H1 (cell line): ENCODE data around the gene MCHR1. TPM values are rescaled to one million over a fixed set of nuclear protein-coding genes. Genes with fewer than 3 reads are reported as not detected.

Experiments used
- CTCF ChIA-PET: fragments of 300-600 bp; sonication (Branson Sonifier 250); formaldehyde crosslinking; loops from one replicate; lab custom pipeline; 2021; ENCODE audit not compliant: partially characterized antibody; lab: Charles Lee
- POLR2A ChIA-PET: fragments of 300-600 bp; sonication (Branson Sonifier 250); formaldehyde crosslinking; loops from one replicate; lab custom pipeline; 2021; ENCODE audit warnings: inconsistent platforms; ENCODE audit not compliant: partially characterized antibody; lab: Charles Lee
- DNase-seq, 2 experiments: peaks; one replicate each; pipeline versions ENCODE4 v3.0.0 to v3.0.0-alpha.2; 2010 to 2022; ENCODE audit warnings: low spot score in 2 of 2, low read depth in 1 of 2, mixed read lengths in 1 of 2
- FAIRE-seq: peaks from 2 replicates; lab custom pipeline; 2011; peaks lifted over from hg19 to GRCh38; lab: Jason Lieb, UNC
- H2AFZ ChIP-seq: 2 replicates; pipeline ENCODE4 v1.8.1; 2012; ENCODE audit warnings: low read length, inconsistent platforms
- H2AK5ac ChIP-seq: 2 replicates; pipeline ENCODE4 v1.6.1; 2013; ENCODE audit warnings: low read depth, low read length
- H2BK120ac ChIP-seq: replicated peaks from 2 replicates; pipeline ENCODE3; 2013; ENCODE audit warnings: low read depth, low read length, inconsistent platforms
- H2BK12ac ChIP-seq: 2 replicates; pipeline ENCODE4 v1.6.1; 2013; ENCODE audit warnings: low read depth, low read length
- H2BK15ac ChIP-seq: 2 replicates; pipeline ENCODE4 v1.6.1; 2013; ENCODE audit warnings: low read length
- H2BK20ac ChIP-seq: 2 replicates; pipeline ENCODE4 v1.6.1; 2013; ENCODE audit warnings: low read length
- H2BK5ac ChIP-seq: 2 replicates; pipeline ENCODE4 v1.6.1; 2013; ENCODE audit warnings: low read depth, low read length
- H3K14ac ChIP-seq: 2 replicates; pipeline ENCODE4 v1.6.1; 2013; ENCODE audit warnings: inconsistent platforms; ENCODE audit not compliant: insufficient read length
- H3K18ac ChIP-seq: 2 replicates; pipeline ENCODE4 v1.6.1; 2013; ENCODE audit warnings: low read length; ENCODE audit errors: extremely low read depth
- H3K23ac ChIP-seq: 2 replicates; pipeline ENCODE4 v1.6.1; 2013; ENCODE audit warnings: inconsistent platforms; ENCODE audit not compliant: insufficient read length
- H3K23me2 ChIP-seq: 2 replicates; pipeline ENCODE4 v1.6.1; 2013; ENCODE audit warnings: low read depth, low read length
- H3K27ac ChIP-seq: 2 replicates; pipeline ENCODE4 v1.6.1; 2011; ENCODE audit warnings: low read depth, low read length, inconsistent platforms
- H3K27me3 ChIP-seq, 4 experiments: replicated peaks in 1 of 4; 1 replicate in 1 of 4; 2 replicates in 3 of 4; pipeline versions ENCODE4 v1.6.1 to v1.8.1; 2011 to 2013; ENCODE audit warnings: low read length in 3 of 4, mild to moderate bottlenecking in 3 of 4, inconsistent platforms in 2 of 4, mixed read lengths in 2 of 4, moderate library complexity in 1 of 4; ENCODE audit not compliant: control insufficient read depth in 3 of 4, insufficient read depth in 3 of 4; ENCODE audit errors: extremely low read depth in 1 of 4
- H3K36me3 ChIP-seq, 4 experiments: 2 replicates each; pipeline versions ENCODE4 v1.6.1 to v1.8.1; 2011 to 2013; ENCODE audit warnings: mild to moderate bottlenecking in 4 of 4, low read length in 3 of 4, moderate library complexity in 2 of 4, control low read depth in 1 of 4, inconsistent platforms in 1 of 4; ENCODE audit not compliant: insufficient read depth in 4 of 4, control insufficient read depth in 2 of 4
- H3K4ac ChIP-seq: replicated peaks from 2 replicates; pipeline ENCODE3; 2013; ENCODE audit warnings: low read length, low read depth, mixed read lengths, inconsistent platforms; ENCODE audit not compliant: insufficient read length
- H3K4me1 ChIP-seq, 4 experiments: replicated peaks in 1 of 4; 1 replicate in 1 of 4; 2 replicates in 3 of 4; pipeline versions ENCODE4 v1.6.1 to v1.8.1; 2011 to 2013; ENCODE audit warnings: low read length in 3 of 4, inconsistent platforms in 2 of 4, mixed read lengths in 1 of 4; ENCODE audit not compliant: insufficient read depth in 4 of 4, control insufficient read depth in 3 of 4
- H3K4me2 ChIP-seq, 2 experiments: 2 replicates each; pipeline versions ENCODE4 v1.6.1 to v1.8.1; 2011 to 2013; ENCODE audit warnings: low read depth in 2 of 2, low read length in 2 of 2, control low read depth in 1 of 2, inconsistent platforms in 1 of 2, mild to moderate bottlenecking in 1 of 2; ENCODE audit not compliant: insufficient read depth in 1 of 2
- H3K4me3 ChIP-seq, 4 experiments: fragments of 200-600, 300-600 bp in 1 of 4; sonication (generic), shearing (Covaris generic), sonication (Bioruptor Twin) in 1 of 4; 2 replicates each; pipeline versions ENCODE4 v1.5.1 to v1.8.1; 2011 to 2016; ENCODE audit warnings: low read length in 4 of 4, low read depth in 3 of 4, control low read depth in 2 of 4, inconsistent platforms in 2 of 4, mild to moderate bottlenecking in 2 of 4, mixed read lengths in 1 of 4, moderate library complexity in 1 of 4; ENCODE audit not compliant: insufficient read depth in 2 of 4; ENCODE audit errors: extremely low read depth in 1 of 4
- H3K56ac ChIP-seq: replicated peaks from 2 replicates; pipeline ENCODE3; 2013; ENCODE audit warnings: low read depth, mild to moderate bottlenecking, mixed read lengths, low read length, inconsistent platforms; ENCODE audit not compliant: insufficient read length
- H3K79me1 ChIP-seq: 2 replicates; pipeline ENCODE4 v1.6.1; 2013; ENCODE audit warnings: low read depth, low read length, control low read depth
- H3K79me2 ChIP-seq, 2 experiments: 2 replicates each; pipeline versions ENCODE4 v1.6.1 to v1.8.1; 2012 to 2013; ENCODE audit warnings: low read length in 2 of 2, mild to moderate bottlenecking in 2 of 2, inconsistent platforms in 1 of 2; ENCODE audit not compliant: insufficient read depth in 2 of 2, control insufficient read depth in 1 of 2
- H3K9ac ChIP-seq, 4 experiments: replicated peaks in 1 of 4; 1 replicate in 1 of 4; 2 replicates in 3 of 4; pipeline versions ENCODE4 v1.6.1 to v1.8.1; 2011 to 2013; ENCODE audit warnings: low read depth in 3 of 4, low read length in 3 of 4, control low read depth in 2 of 4, mild to moderate bottlenecking in 2 of 4, moderate library complexity in 2 of 4, inconsistent platforms in 1 of 4; ENCODE audit errors: extremely low read depth in 1 of 4
- H3K9me3 ChIP-seq, 2 experiments: 2 replicates each; pipeline versions ENCODE4 v1.6.1 to v1.8.1; 2012 to 2013; ENCODE audit warnings: mild to moderate bottlenecking in 2 of 2, moderate library complexity in 2 of 2, control low read depth in 1 of 2, inconsistent platforms in 1 of 2, low read depth in 1 of 2, low read length in 1 of 2, mixed read lengths in 1 of 2; ENCODE audit not compliant: insufficient read depth in 2 of 2
- H4K20me1 ChIP-seq, 2 experiments: replicated peaks in 1 of 2; 2 replicates each; pipeline versions ENCODE3 to v1.8.1; 2011 to 2013; ENCODE audit warnings: inconsistent platforms in 2 of 2, low read length in 2 of 2, mild to moderate bottlenecking in 1 of 2; ENCODE audit not compliant: insufficient read depth in 2 of 2, control insufficient read depth in 1 of 2
- H4K5ac ChIP-seq: 2 replicates; pipeline ENCODE4 v1.6.1; 2013; ENCODE audit warnings: low read length, low read depth, mixed read lengths, inconsistent platforms; ENCODE audit not compliant: insufficient read length
- H4K8ac ChIP-seq: 2 replicates; pipeline ENCODE4 v1.8.0; 2013; ENCODE audit warnings: mild to moderate bottlenecking, moderate library complexity, low read length, inconsistent platforms; ENCODE audit not compliant: insufficient read depth; ENCODE audit errors: extremely low read depth
- H4K91ac ChIP-seq: replicated peaks from 2 replicates; pipeline ENCODE3; 2013; ENCODE audit warnings: low read length, mixed read lengths, inconsistent platforms; ENCODE audit not compliant: insufficient read length
- BRCA1 ChIP-seq: IDR thresholded peaks from 2 replicates; pipeline ENCODE4 v1.6.1; 2012; ENCODE audit warnings: low read depth, low read length, improper control_type of control experiment
- CBX8 ChIP-seq: fragments of 300-800, 300-1000 bp; sonication (generic); IDR thresholded peaks from 2 replicates; pipeline ENCODE4 v1.7.1; 2016; ENCODE audit warnings: low read depth, low read length, borderline replicate concordance
- CHD1 ChIP-seq: IDR thresholded peaks from 2 replicates; pipeline ENCODE4 v1.6.1; 2012; ENCODE audit warnings: low read depth, low read length, improper control_type of control experiment
- EZH2 ChIP-seq: fragments of 200-600 bp; sonication (generic); IDR thresholded peaks from 2 replicates; pipeline ENCODE4 v1.7.1; 2012; ENCODE audit warnings: low read depth, mild to moderate bottlenecking, moderate library complexity, low read length, inconsistent platforms; ENCODE audit not compliant: severe bottlenecking
- JUND ChIP-seq: IDR thresholded peaks from 2 replicates; pipeline ENCODE4 v1.6.1; 2011; ENCODE audit warnings: mild to moderate bottlenecking, improper control_type of control experiment, low read length
- POU5F1 ChIP-seq: IDR thresholded peaks from 2 replicates; pipeline ENCODE4 v1.6.1; 2011; ENCODE audit warnings: low read depth, mild to moderate bottlenecking, low read length, moderate library complexity
- RAD21 ChIP-seq, 2 experiments: IDR thresholded peaks in 1 of 2; conservative IDR thresholded peaks in 1 of 2; 2 replicates each; pipeline ENCODE4 v1.6.1; 2011; ENCODE audit warnings: low read depth in 2 of 2, low read length in 2 of 2, improper control_type of control experiment in 1 of 2, inconsistent platforms in 1 of 2, mild to moderate bottlenecking in 1 of 2, moderate library complexity in 1 of 2
- RXRA ChIP-seq: IDR thresholded peaks from 2 replicates; pipeline ENCODE4 v1.6.1; 2011; ENCODE audit warnings: low read depth, mild to moderate bottlenecking, low read length, moderate library complexity; ENCODE audit not compliant: insufficient read depth
- ZNF274 ChIP-seq: IDR thresholded peaks from 2 replicates; pipeline ENCODE4 v1.7.0; 2012; ENCODE audit warnings: low read length, borderline replicate concordance; ENCODE audit errors: extremely low read depth
- WGBS, 2 experiments: shearing (Covaris generic) in 1 of 2; methylation state at CpG; one replicate each; pipeline versions ENCODE4 v1.1.6 to v1.1.7; 2013 to 2015; ENCODE audit warnings: low lambda C conversion rate in 2 of 2, mixed read lengths in 2 of 2, inconsistent platforms in 1 of 2, low coverage in 1 of 2, missing lambda C conversion rate in 1 of 2; ENCODE audit not compliant: insufficient replicate concordance in 2 of 2, insufficient coverage in 1 of 2, insufficient read length in 1 of 2; ENCODE audit errors: extremely low coverage in 1 of 2, missing lambda C conversion rate in 1 of 2; 5-methylcytosine and 5-hydroxymethylcytosine counted together
- polyA plus RNA-seq, 7 experiments: library from polyadenylated mRNA; depleted of rRNA in 3 of 7; stranded (reverse) in 5 of 7; unstranded in 2 of 7; fragments of >200 nt in 5 of 7; fragments of 200-250 nt in 2 of 7; gene quantifications; 1 replicate in 5 of 7; 2 replicates in 1 of 7; 4 replicates in 1 of 7; pipeline versions ENCODE4 v1.2.1 to v1.2.3, GENCODE V29; 2011 to 2013; ENCODE audit warnings: missing spikeins in 2 of 7, mixed read lengths in 2 of 7
- total RNA-seq: library from RNA; stranded (reverse); fragmentation: NEBNext Ultra II Directional; extraction: Animal tissue kit (Norgen Biotek cat#: 25700); gene quantifications from 2 replicates; pipeline ENCODE4 v1.2.1, GENCODE V29; 2021

The MCHR1 gene
- total and polyA plus RNA-seq, 2 of the 8 experiments (the other 6 are each of a cell fraction or from before 2014, with no cell fraction given) = 0.91 to 7.6 TPM

DNA sequence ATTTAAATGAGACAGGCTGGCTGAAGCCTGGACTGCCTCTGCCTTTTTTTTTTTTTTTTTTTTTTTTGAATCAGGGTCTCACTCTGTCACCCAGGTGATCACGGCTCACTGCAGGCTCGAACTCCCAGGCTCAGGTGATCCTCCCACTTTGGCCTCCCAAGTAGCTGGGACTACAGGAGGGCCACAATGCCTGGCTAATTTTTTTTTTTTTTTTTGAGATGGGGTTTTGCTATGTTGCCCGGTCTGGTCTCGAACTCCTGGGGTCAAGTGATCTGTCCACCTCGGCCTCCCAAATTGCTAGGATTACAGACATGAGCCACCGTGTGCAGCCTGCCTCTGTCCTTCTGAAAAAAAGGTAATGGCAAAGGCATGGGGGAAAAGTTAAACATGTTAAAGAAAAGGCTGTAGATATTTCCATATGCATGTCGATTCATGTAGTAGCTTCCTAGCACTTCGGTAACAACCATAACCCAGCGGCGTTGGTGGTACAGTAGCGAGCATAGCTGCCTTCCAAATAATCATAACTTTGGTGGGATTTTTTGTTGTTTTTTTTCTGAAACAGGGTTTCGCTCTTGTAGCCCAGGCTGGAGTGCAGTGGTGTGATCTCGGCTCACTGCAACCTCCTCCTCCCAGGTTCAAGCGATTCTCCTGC is 48.8 kb downstream of the MCHR1 start:
- H3K9me3 ChIP-seq = no peaks in the 10 kb centered on the region
- WGBS, 2 experiments = 73% methylated on average over 14 of the region's 14 CpGs; no CpG with 5 or more reads in 1 of the 2 experiments
- H2BK120ac ChIP-seq = peak overlapping the region; percentile 10
- H4K5ac ChIP-seq = no peak overlapping the region
- H3K27ac ChIP-seq = no peak overlapping the region
- no peaks in the 10 kb centered on the region for H3K79me2 ChIP-seq
- no peak overlapping the region; a peak in 1 of 7 replicates for H3K9ac ChIP-seq
- no peak overlapping the region for H4K91ac ChIP-seq
- no peak overlapping the region; the same call in 1 of the 2 replicates for H2AK5ac ChIP-seq
- no peak overlapping the region for H3K4me2 ChIP-seq
- H4K8ac ChIP-seq = no peak overlapping the region; the same call in 1 of the 2 replicates
- H3K79me1 ChIP-seq = no peaks in the 10 kb centered on the region; the same call in 1 of the 2 replicates
- no peak overlapping the region for H3K23ac ChIP-seq
- CTCF ChIA-PET = interaction anchor here (1.1 to 1.7 kb wide), 5 partner anchors 10 to 204 kb away, joined by 3 to 6 read pairs (median 4); no protein-coding TSS in a partner anchor
- no peaks in the 10 kb centered on the region for H3K36me3 ChIP-seq
- H3K4ac ChIP-seq = peak overlapping the region; percentile 93
- no peaks in the 10 kb centered on the region for H4K20me1 ChIP-seq
- FAIRE-seq (no peak), DNase-seq (no peak)
- H3K27me3 ChIP-seq = no peaks in the 10 kb centered on the region
- no peak overlapping the region; the same call in 1 of the 2 replicates for H2BK20ac ChIP-seq
- H2BK12ac ChIP-seq = peak overlapping the region; percentile 82; the same call in 1 of the 2 replicates
- H3K4me3 ChIP-seq = no peak overlapping the region
- H3K4me1 ChIP-seq = peaks cover 0 to 13% (median 8%) of the 10 kb centered on the region in 4 experiments; a peak in 4 of 7 replicates
- H3K56ac ChIP-seq = no peak overlapping the region
- no peak overlapping the region for H2AFZ ChIP-seq
- peak overlapping the region; percentile 48; the same call in 1 of the 2 replicates for H2BK5ac ChIP-seq
- no peaks in the 10 kb centered on the region for H3K23me2 ChIP-seq
- H2BK15ac ChIP-seq = peak overlapping the region; percentile 12; the same call in 1 of the 2 replicates
- POLR2A ChIA-PET = interaction anchor here (0.7 to 1.0 kb wide), 2 partner anchors 13 to 20 kb away, joined by 3 to 4 read pairs; no protein-coding TSS in a partner anchor
- H3K18ac ChIP-seq = peak overlapping the region; percentile 38; the same call in 1 of the 2 replicates
- no peak overlapping the region for H3K14ac ChIP-seq
- no peak for TF ChIP-seq RXRA
- no peak for TF ChIP-seq CHD1
- no peak for TF ChIP-seq POU5F1
- no peak for TF ChIP-seq BRCA1
- no peak for TF ChIP-seq CBX8
- TF ChIP-seq JUND = no peak
- TF ChIP-seq RAD21 (IDR thresholded peaks at IDR 0.05 in 1 of 2, conservative IDR thresholded peaks at IDR 0.05 in 1 of 2; ENCODE audit: low read depth in 2 of 2, low read length in 2 of 2) = no peak
- no peak for TF ChIP-seq EZH2
- no peak for TF ChIP-seq ZNF274
